Stimulated activated CD8-positive, alpha-beta memory T cell treated with anti-CD3 and anti-CD28 coated beads, Interleukin-7, amount 100 ng/mL, for 48 hours (primary cell): Measurements from ENCODE around the gene UNC45B.
"Not testable (repeated sequence)": the region's sequence is repeated elsewhere in the genome, so short reads cannot be mapped to it uniquely, and the experiment has no call there.

Experiments
- DNase-seq, 2 donors: peaks; one replicate each; pipeline ENCODE4 v3.0.0-alpha.2; 2020; ENCODE audit warnings: low read depth in 1 of 2; ENCODE audit errors: extremely low read depth in 1 of 2

UNC45B gene

GRCh38 chr17:35170968-35171771 lies 23.6 kb downstream of the UNC45B start:
- no peak for DNase-seq

- no peak for DNase-seq
Observed at GRCh38 chr17:35171834-35172233, 24.2 kb downstream of the UNC45B start.

- not testable (repeated sequence) for DNase-seq
Observed at GRCh38 chr17:35172321-35172720, 24.7 kb downstream of the UNC45B start.

- DNase-seq: no peak
Observed at GRCh38 chr17:35174835-35175334, 27.3 kb downstream of the UNC45B start.

GRCh38 chr17:35175638-35176415 lies 28.2 kb downstream of the UNC45B start:
- DNase-seq: no peak

- DNase-seq: no peak
Observed at GRCh38 chr17:35176897-35177296, 29.3 kb downstream of the UNC45B start.

- DNase-seq: not testable (repeated sequence)
Observed at GRCh38 chr17:35179379-35179778, 31.8 kb downstream of the UNC45B start.

GRCh38 chr17:35183332-35183731 lies 35.7 kb downstream of the UNC45B start:
- DNase-seq: no peak

- DNase-seq: no peak
Observed at GRCh38 chr17:35184274-35184673, 36.7 kb downstream of the UNC45B start.

- DNase-seq: no peak
Observed at GRCh38 chr17:35185849-35186248, 38.2 kb downstream of the UNC45B start.

- no peak for DNase-seq
Observed at GRCh38 chr17:35187481-35187880, 39.9 kb downstream of the UNC45B start.

GRCh38 chr17:35188111-35188510 lies 40.5 kb downstream of the UNC45B start:
- no peak for DNase-seq

- no peak for DNase-seq
Observed at GRCh38 chr17:35189291-35189690, 41.7 kb downstream of the UNC45B start.

GRCh38 chr17:35191001-35191695 lies 43.5 kb downstream of the UNC45B start:
- DNase-seq: no peak

GRCh38 chr17:35192708-35193107 lies 45.1 kb downstream of the UNC45B start:
- DNase-seq: no peak

- not testable (repeated sequence) for DNase-seq
Observed at GRCh38 chr17:35194001-35194400, 46.4 kb downstream of the UNC45B start, which contains the start of gene SLC35G3. TSS of gene SLC35G3 (minus strand) at chr17:35194393. CDS start at chr17:35194307, 86 bp downstream.

GRCh38 chr17:35195062-35195461 lies 47.4 kb downstream of the UNC45B start:
- not testable (repeated sequence) for DNase-seq

- DNase-seq: not testable (repeated sequence)
Observed at GRCh38 chr17:35202582-35202981, 55.0 kb downstream of the UNC45B start.

GRCh38 chr17:35210741-35211140 lies 63.1 kb downstream of the UNC45B start:
- no peak for DNase-seq

GRCh38 chr17:35212668-35213067 lies 65.1 kb downstream of the UNC45B start:
- DNase-seq: no peak

GRCh38 chr17:35213412-35213940 lies 65.9 kb downstream of the UNC45B start:
- no peak for DNase-seq
